ENCODE data around the gene DPP10. TPM values are rescaled to one million over a fixed set of nuclear protein-coding genes. Genes with fewer than 3 reads are reported as not detected.

DPP10 gene
- total RNA-seq, 3 donors from 2014 or later (not counting 1 experiment from before 2014, with no cell fraction given): not detected

- DNase-seq (no peak), ATAC-seq (no peak)
- Histone ChIP-seq H3K36me3 (ENCODE audit: control insufficient read depth, insufficient read depth, low read length) (no peaks in the 10 kb centered on the region), H3K27me3 (ENCODE audit: control insufficient read depth, insufficient read depth, low read length) (no peaks in the 10 kb centered on the region), H3K9me3 (ENCODE audit: control insufficient read depth, insufficient read depth, low read length) (no peaks in the 10 kb centered on the region), H3K4me3 (ENCODE audit: low read length) (no peak overlapping the region), H3K27ac (ENCODE audit: low read length) (no peak overlapping the region), H3K4me1 (ENCODE audit: control insufficient read depth, insufficient read depth, low read length) (no peaks in the 10 kb centered on the region)
- TF ChIP-seq, protein P1, sequence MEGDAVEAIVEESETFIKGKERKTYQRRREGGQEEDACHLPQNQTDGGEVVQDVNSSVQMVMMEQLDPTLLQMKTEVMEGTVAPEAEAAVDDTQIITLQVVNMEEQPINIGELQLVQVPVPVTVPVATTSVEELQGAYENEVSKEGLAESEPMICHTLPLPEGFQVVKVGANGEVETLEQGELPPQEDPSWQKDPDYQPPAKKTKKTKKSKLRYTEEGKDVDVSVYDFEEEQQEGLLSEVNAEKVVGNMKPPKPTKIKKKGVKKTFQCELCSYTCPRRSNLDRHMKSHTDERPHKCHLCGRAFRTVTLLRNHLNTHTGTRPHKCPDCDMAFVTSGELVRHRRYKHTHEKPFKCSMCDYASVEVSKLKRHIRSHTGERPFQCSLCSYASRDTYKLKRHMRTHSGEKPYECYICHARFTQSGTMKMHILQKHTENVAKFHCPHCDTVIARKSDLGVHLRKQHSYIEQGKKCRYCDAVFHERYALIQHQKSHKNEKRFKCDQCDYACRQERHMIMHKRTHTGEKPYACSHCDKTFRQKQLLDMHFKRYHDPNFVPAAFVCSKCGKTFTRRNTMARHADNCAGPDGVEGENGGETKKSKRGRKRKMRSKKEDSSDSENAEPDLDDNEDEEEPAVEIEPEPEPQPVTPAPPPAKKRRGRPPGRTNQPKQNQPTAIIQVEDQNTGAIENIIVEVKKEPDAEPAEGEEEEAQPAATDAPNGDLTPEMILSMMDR (IDR thresholded peaks at IDR 0.05): no peak
- H3K27me3 Mint-ChIP-seq (ENCODE audit: low read depth in 2 of 2): no peaks in the 10 kb centered on the region
- no peaks in the 10 kb centered on the region for H3K4me1 Mint-ChIP-seq
- H3K27ac Mint-ChIP-seq: no peak overlapping the region
- 82% methylated on average over 4 of the region's 5 CpGs for WGBS (ENCODE audit: insufficient coverage)
- no peak overlapping the region for H3K4me3 Mint-ChIP-seq
- intact Hi-C loops (cut with micrococcal nuclease): no loop called here
- no peaks in the 10 kb centered on the region for H3K36me3 Mint-ChIP-seq
- H3K9me3 Mint-ChIP-seq: peaks cover 9% of the 10 kb centered on the region in 2 donors
Observed at GRCh38 chr2:115294999-115295398, 852.6 kb downstream of the DPP10 start.

DNA sequence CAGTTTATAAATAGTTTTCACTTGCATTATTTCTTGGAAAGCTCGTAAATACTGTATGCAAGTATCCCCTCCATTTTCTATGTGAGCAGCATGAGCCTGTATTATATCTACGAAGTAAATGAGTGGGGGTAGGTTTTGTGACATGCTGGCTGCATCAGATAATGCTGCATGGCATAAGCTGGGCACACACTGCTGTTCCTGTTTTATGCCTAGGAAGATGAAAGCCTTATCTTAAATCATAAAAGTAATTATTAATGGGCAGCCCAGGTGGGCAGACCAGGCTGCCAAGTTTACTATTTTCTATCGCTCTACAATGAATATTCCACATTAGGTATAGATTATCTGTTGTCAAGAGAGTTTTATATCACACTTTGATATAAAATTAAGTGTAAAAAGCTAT is 854.6 kb downstream of the DPP10 start:
- Histone ChIP-seq H3K4me3 (ENCODE audit: low read length) (no peak overlapping the region), H3K27me3 (ENCODE audit: control insufficient read depth, insufficient read depth, low read length) (no peaks in the 10 kb centered on the region), H3K4me1 (ENCODE audit: control insufficient read depth, insufficient read depth, low read length) (no peaks in the 10 kb centered on the region), H3K27ac (ENCODE audit: low read length) (no peak overlapping the region), H3K9me3 (ENCODE audit: control insufficient read depth, insufficient read depth, low read length) (no peaks in the 10 kb centered on the region), H3K36me3 (ENCODE audit: control insufficient read depth, insufficient read depth, low read length) (no peaks in the 10 kb centered on the region)
- ATAC-seq (no peak), DNase-seq (no peak)
- Mint-ChIP-seq H3K4me3 (no peak overlapping the region), H3K4me1 (no peaks in the 10 kb centered on the region), H3K27ac (no peak overlapping the region), H3K36me3 (peaks cover 7% of the 10 kb centered on the region), H3K9me3 (peaks cover 12 to 15% of the 10 kb centered on the region in 2 donors), H3K27me3 (ENCODE audit: low read depth in 2 of 2) (no peaks in the 10 kb centered on the region)
- WGBS (ENCODE audit: insufficient coverage): no CpG with 5 or more reads among the region's 3 CpGs
- intact Hi-C loops (cut with micrococcal nuclease): no loop called here
- TF ChIP-seq, protein P1 (IDR thresholded peaks at IDR 0.05): no peak

DNA sequence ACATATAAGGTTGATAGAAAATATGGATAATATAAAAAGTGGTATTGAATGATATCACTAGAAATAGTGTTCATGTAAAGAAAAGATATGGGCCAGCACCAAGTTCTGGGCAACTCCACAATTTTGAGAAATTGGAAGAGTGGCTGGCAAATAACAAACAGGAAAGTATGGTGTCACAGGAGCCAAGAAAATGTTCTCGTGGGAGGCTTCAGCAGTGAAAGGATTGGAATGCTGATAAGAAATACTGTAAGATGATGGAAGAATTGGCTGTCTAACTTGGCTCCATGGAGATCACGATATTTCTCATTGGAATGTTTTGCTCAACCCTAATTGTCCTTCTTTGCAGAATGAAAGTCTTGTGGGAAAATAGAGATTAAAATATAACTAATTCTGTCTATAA is 856.8 kb downstream of the DPP10 start:
- DNase-seq (no peak), ATAC-seq (no peak)
- Mint-ChIP-seq H3K27ac (no peak overlapping the region), H3K27me3 (ENCODE audit: low read depth in 2 of 2) (no peaks in the 10 kb centered on the region), H3K36me3 (peaks cover 7% of the 10 kb centered on the region), H3K9me3 (peaks cover 12% of the 10 kb centered on the region in 2 donors), H3K4me3 (no peak overlapping the region), H3K4me1 (no peaks in the 10 kb centered on the region)
- no peaks in the 10 kb centered on the region for H3K9me3 ChIP-seq (ENCODE audit: control insufficient read depth, insufficient read depth, low read length)
- no peak overlapping the region for H3K4me3 ChIP-seq (ENCODE audit: low read length)
- 57% methylated on average over 2 of the region's 2 CpGs for WGBS (ENCODE audit: insufficient coverage)
- H3K4me1 ChIP-seq (ENCODE audit: control insufficient read depth, insufficient read depth, low read length): no peaks in the 10 kb centered on the region
- no peaks in the 10 kb centered on the region for H3K27me3 ChIP-seq (ENCODE audit: control insufficient read depth, insufficient read depth, low read length)
- intact Hi-C loops (cut with micrococcal nuclease): no loop called here
- no peaks in the 10 kb centered on the region for H3K36me3 ChIP-seq (ENCODE audit: control insufficient read depth, insufficient read depth, low read length)
- no peak overlapping the region for H3K27ac ChIP-seq (ENCODE audit: low read length)
- TF ChIP-seq, protein P1 (IDR thresholded peaks at IDR 0.05): no peak

- Mint-ChIP-seq H3K27ac (no peak overlapping the region), H3K4me1 (no peaks in the 10 kb centered on the region), H3K27me3 (ENCODE audit: low read depth in 2 of 2) (no peaks in the 10 kb centered on the region), H3K36me3 (peaks cover 14% of the 10 kb centered on the region), H3K9me3 (peaks cover 11 to 24% of the 10 kb centered on the region in 2 donors), H3K4me3 (no peak overlapping the region)
- Histone ChIP-seq H3K4me1 (ENCODE audit: control insufficient read depth, insufficient read depth, low read length) (no peaks in the 10 kb centered on the region), H3K27me3 (ENCODE audit: control insufficient read depth, insufficient read depth, low read length) (no peaks in the 10 kb centered on the region), H3K4me3 (ENCODE audit: low read length) (no peak overlapping the region), H3K9me3 (ENCODE audit: control insufficient read depth, insufficient read depth, low read length) (no peaks in the 10 kb centered on the region), H3K36me3 (ENCODE audit: control insufficient read depth, insufficient read depth, low read length) (no peaks in the 10 kb centered on the region), H3K27ac (ENCODE audit: low read length) (no peak overlapping the region)
- TF ChIP-seq, protein P1 (IDR thresholded peaks at IDR 0.05): no peak
- intact Hi-C loops (cut with micrococcal nuclease): no loop called here
- DNase-seq: no peak
- no CpG with 5 or more reads among the region's 1 CpG for WGBS (ENCODE audit: insufficient coverage)
- ATAC-seq: no peak
Observed at GRCh38 chr2:115305712-115306111, 863.3 kb downstream of the DPP10 start.
